Neural cell (in vitro differentiated cells): ENCODE data around the gene WDR73.

Experiments
- CTCF ChIP-seq: fragments of 450-650 bp; IDR thresholded peaks from 2 replicates; pipeline ENCODE4 v1.5.1; 2014; ENCODE audit warnings: antibody characterized with exemption, mild to moderate bottlenecking, moderate library complexity; ENCODE audit not compliant: poor library complexity, severe bottlenecking
- EP300 ChIP-seq: fragments of 450-650 bp; conservative IDR thresholded peaks from 2 replicates; pipeline ENCODE4 v1.6.1; 2014; ENCODE audit warnings: antibody characterized with exemption, mild to moderate bottlenecking, moderate library complexity; ENCODE audit not compliant: poor library complexity, severe bottlenecking
- RAD21 ChIP-seq: fragments of 450-650 bp; conservative IDR thresholded peaks from 2 replicates; pipeline ENCODE4 v1.6.1; 2014; ENCODE audit warnings: antibody characterized with exemption, mild to moderate bottlenecking, moderate library complexity

GRCh38 chr15:84634228-84634837 lies 19.8 kb downstream of the WDR73 start:
- TF ChIP-seq CTCF (no peak), EP300 (no peak), RAD21 (no peak)
